Measurements from ENCODE around the gene SMOC2. TPM values are rescaled to one million over a fixed set of nuclear protein-coding genes. Genes with fewer than 3 reads are reported as not detected.

Gene SMOC2
- total and polyA plus RNA-seq, 2 of the 13 experiments (the other 11 are each of a cell fraction or from before 2014, with no cell fraction given): not detected

DNA sequence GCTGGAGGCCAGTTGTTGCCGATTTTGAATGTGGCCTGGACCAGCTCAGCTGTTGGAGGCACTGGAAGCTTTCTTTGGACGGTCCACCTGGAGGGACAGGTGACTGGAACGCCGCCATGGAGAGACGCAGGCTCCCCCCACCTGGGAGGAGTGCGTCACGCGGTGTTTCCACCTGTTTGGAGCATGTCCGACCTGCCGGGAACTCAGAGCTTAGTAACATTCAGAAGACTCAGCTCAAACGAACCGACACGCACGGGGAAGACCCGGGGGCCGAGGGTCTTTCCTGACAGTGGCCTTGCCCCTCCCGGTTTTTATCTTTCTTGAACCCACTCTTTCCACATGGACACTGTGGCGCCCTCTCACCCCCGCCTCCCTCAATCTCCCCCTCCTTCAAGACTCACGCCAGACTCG is 141.6 kb downstream of the SMOC2 start (continued):
- TF ChIP-seq ZNF75D (CRISPR knock-in tag; IDR thresholded peaks at IDR 0.05; ENCODE audit: borderline replicate concordance) (no peak), ZNF547 (CRISPR knock-in tag; IDR thresholded peaks at IDR 0.05) (no peak), FOXC1 (CRISPR knock-in tag; IDR thresholded peaks at IDR 0.05; ENCODE audit: borderline replicate concordance) (no peak), ZNF816 (CRISPR knock-in tag; IDR thresholded peaks at IDR 0.05; ENCODE audit: borderline replicate concordance) (no peak), EED (CRISPR knock-in tag; IDR thresholded peaks at IDR 0.05) (no peak), HMG20B (CRISPR knock-in tag; conservative IDR thresholded peaks at IDR 0.05) (no peak), ZNF296 (CRISPR knock-in tag; conservative IDR thresholded peaks at IDR 0.05) (no peak)
- TF ChIP-seq, protein P1, sequence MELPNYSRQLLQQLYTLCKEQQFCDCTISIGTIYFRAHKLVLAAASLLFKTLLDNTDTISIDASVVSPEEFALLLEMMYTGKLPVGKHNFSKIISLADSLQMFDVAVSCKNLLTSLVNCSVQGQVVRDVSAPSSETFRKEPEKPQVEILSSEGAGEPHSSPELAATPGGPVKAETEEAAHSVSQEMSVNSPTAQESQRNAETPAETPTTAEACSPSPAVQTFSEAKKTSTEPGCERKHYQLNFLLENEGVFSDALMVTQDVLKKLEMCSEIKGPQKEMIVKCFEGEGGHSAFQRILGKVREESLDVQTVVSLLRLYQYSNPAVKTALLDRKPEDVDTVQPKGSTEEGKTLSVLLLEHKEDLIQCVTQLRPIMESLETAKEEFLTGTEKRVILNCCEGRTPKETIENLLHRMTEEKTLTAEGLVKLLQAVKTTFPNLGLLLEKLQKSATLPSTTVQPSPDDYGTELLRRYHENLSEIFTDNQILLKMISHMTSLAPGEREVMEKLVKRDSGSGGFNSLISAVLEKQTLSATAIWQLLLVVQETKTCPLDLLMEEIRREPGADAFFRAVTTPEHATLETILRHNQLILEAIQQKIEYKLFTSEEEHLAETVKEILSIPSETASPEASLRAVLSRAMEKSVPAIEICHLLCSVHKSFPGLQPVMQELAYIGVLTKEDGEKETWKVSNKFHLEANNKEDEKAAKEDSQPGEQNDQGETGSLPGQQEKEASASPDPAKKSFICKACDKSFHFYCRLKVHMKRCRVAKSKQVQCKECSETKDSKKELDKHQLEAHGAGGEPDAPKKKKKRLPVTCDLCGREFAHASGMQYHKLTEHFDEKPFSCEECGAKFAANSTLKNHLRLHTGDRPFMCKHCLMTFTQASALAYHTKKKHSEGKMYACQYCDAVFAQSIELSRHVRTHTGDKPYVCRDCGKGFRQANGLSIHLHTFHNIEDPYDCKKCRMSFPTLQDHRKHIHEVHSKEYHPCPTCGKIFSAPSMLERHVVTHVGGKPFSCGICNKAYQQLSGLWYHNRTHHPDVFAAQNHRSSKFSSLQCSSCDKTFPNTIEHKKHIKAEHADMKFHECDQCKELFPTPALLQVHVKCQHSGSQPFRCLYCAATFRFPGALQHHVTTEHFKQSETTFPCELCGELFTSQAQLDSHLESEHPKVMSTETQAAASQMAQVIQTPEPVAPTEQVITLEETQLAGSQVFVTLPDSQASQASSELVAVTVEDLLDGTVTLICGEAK (IDR thresholded peaks at IDR 0.05): no peak
- TF ChIP-seq, protein P1 (CRISPR knock-in tag; IDR thresholded peaks at IDR 0.05): no peak

Data from HepG2 (cell line).